B cell (primary cell): ENCODE results near the gene ZBTB8OS.

ENCODE experiments used
- EZH2 ChIP-seq: IDR thresholded peaks from 2 replicates; pipeline ENCODE4 v1.6.1; 2012; ENCODE audit warnings: borderline replicate concordance, low read depth, mild to moderate bottlenecking, moderate library complexity, low read length; ENCODE audit not compliant: insufficient read depth, poor library complexity, severe bottlenecking
- TF ChIP-seq, protein P1 (sequence below): fragments of 200-600 bp; IDR thresholded peaks from one replicate; pipeline ENCODE4 v1.8.0; 2022; ENCODE audit warnings: antibody characterized with exemption, mild to moderate bottlenecking

DNA sequence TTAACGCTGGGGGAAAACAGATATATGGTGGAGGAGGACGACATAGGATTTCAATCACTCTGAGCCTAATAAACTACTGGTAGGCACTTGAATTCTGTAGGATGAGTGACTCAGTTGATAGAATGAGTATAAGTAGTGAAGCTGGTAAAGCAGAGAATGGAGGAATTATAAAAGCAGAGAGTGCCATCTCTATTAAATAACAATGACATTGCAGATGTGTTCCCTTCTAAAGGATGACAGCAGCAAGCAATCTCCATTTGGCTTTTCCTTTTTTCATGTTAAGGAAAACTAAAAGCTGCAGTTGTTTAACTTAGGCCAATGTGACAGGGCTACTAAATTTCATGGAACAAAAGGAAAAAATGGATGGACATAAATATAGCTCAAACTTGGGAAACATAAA, 17.5 kb downstream of the ZBTB8OS start:
- no peak for TF ChIP-seq EZH2
- TF ChIP-seq, protein P1, sequence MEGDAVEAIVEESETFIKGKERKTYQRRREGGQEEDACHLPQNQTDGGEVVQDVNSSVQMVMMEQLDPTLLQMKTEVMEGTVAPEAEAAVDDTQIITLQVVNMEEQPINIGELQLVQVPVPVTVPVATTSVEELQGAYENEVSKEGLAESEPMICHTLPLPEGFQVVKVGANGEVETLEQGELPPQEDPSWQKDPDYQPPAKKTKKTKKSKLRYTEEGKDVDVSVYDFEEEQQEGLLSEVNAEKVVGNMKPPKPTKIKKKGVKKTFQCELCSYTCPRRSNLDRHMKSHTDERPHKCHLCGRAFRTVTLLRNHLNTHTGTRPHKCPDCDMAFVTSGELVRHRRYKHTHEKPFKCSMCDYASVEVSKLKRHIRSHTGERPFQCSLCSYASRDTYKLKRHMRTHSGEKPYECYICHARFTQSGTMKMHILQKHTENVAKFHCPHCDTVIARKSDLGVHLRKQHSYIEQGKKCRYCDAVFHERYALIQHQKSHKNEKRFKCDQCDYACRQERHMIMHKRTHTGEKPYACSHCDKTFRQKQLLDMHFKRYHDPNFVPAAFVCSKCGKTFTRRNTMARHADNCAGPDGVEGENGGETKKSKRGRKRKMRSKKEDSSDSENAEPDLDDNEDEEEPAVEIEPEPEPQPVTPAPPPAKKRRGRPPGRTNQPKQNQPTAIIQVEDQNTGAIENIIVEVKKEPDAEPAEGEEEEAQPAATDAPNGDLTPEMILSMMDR, result no peak
